A549 (cell line): Measurements from ENCODE around the gene IKZF5. TPM values are rescaled to one million over a fixed set of nuclear protein-coding genes. Genes with fewer than 3 reads are reported as not detected.

Experiments used
- ATAC-seq, 2 experiments: fragments of 200-7000 bp in 1 of 2; fragments of >200 bp in 1 of 2; cut with Nextera tagmentation in 1 of 2; cut with Tn5 transposase in 1 of 2; 3 replicates each; pipeline versions ENCODE4 v1.8.0 to v1.9.1; 2018 to 2020; ENCODE audit warnings: mild to moderate bottlenecking in 1 of 2, moderate library complexity in 1 of 2
- CTCF ChIA-PET: fragments of 300-600 bp; sonication (Branson Sonifier 250); formaldehyde crosslinking; extraction: SDS; loops from one replicate; lab custom pipeline; 2021; ENCODE audit warnings: antibody characterized with exemption, inconsistent platforms; lab: Yijun Ruan, JAX
- POLR2A ChIA-PET: fragments of 350-600 bp; formaldehyde crosslinking; extraction: SDS; loops from one replicate; lab custom pipeline; 2021; ENCODE audit warnings: antibody characterized with exemption, inconsistent platforms; lab: Yijun Ruan, JAX
- DNase-seq, 2 experiments: peaks; one replicate each; pipeline versions ENCODE4 v3.0.0 to v3.0.0-alpha.2; 2011 to 2016; ENCODE audit warnings: low read depth in 1 of 2, low spot score in 1 of 2
- FAIRE-seq: peaks from 2 replicates; lab custom pipeline; 2011; peaks lifted over from hg19 to GRCh38; lab: Jason Lieb, UNC
- H3K27ac ChIP-seq, 2 experiments: fragments of >200 bp; sonication (Bioruptor Twin); formaldehyde crosslinking; 3 replicates each; pipeline ENCODE4 v1.5.1; 2016 to 2017
- H3K4me1 ChIP-seq: fragments of >200 bp; sonication (Bioruptor Twin); formaldehyde crosslinking; 3 replicates; pipeline ENCODE4 v1.6.1; 2016
- H3K4me2 ChIP-seq: fragments of >200 bp; sonication (Bioruptor Twin); formaldehyde crosslinking; 3 replicates; pipeline ENCODE4 v1.6.1; 2016
- H3K4me3 ChIP-seq: fragments of >200 bp; sonication (Bioruptor Twin); formaldehyde crosslinking; 3 replicates; pipeline ENCODE4 v1.5.1; 2016
- H3K9me3 ChIP-seq: fragments of >200 bp; sonication (Bioruptor Twin); formaldehyde crosslinking; 3 replicates; pipeline ENCODE4 v1.6.1; 2016
- CBX2 ChIP-seq: fragments of 200-600 bp; sonication (generic); IDR thresholded peaks from 2 replicates; pipeline ENCODE4 v1.6.1; 2016; ENCODE audit warnings: low read depth, mild to moderate bottlenecking, borderline replicate concordance
- CBX8 ChIP-seq: fragments of 200-600 bp; sonication (generic); IDR thresholded peaks from 2 replicates; pipeline ENCODE4 v1.6.1; 2016
- CEBPB ChIP-seq, 2 experiments: fragments of >200 bp in 1 of 2; sonication (Bioruptor Twin) in 1 of 2; formaldehyde crosslinking in 1 of 2; IDR thresholded peaks; 2 replicates each; pipeline ENCODE4 v1.6.1; 2012 to 2016
- HDAC2 ChIP-seq: fragments of 200-600 bp; sonication (generic); IDR thresholded peaks from 2 replicates; pipeline ENCODE4 v1.6.1; 2016
- HEYL ChIP-seq: fragments of 250-450 bp; sonication (Bioruptor Pico); IDR thresholded peaks from 2 replicates; pipeline ENCODE4 v1.8.0; 2021; ENCODE audit warnings: mild to moderate bottlenecking, moderate library complexity
- HMGXB4 ChIP-seq: fragments of 250-450 bp; sonication (Bioruptor Pico); IDR thresholded peaks from 2 replicates; pipeline ENCODE4 v1.5.0; 2021; ENCODE audit warnings: mild to moderate bottlenecking, moderate library complexity, borderline replicate concordance
- JUN ChIP-seq, 2 experiments: fragments of >200 bp; sonication (Bioruptor Twin); formaldehyde crosslinking; IDR thresholded peaks; 2 replicates in 1 of 2; 3 replicates in 1 of 2; pipeline ENCODE4 v1.6.1; 2016 to 2017
- JUNB ChIP-seq: fragments of >200 bp; sonication (Bioruptor Twin); formaldehyde crosslinking; IDR thresholded peaks from 2 replicates; pipeline ENCODE4 v1.6.1; 2016
- MAFK ChIP-seq: fragments of 450-650 bp; IDR thresholded peaks from 2 replicates; pipeline ENCODE4 v1.6.1; 2014; ENCODE audit not compliant: partially characterized antibody
- MAZ ChIP-seq: fragments of 150-350 bp; IDR thresholded peaks from 2 replicates; pipeline ENCODE4 v1.6.1; 2014; ENCODE audit warnings: antibody characterized with exemption, low read depth, low read length, borderline replicate concordance
- MYC ChIP-seq: IDR thresholded peaks from 2 replicates; pipeline ENCODE4 v1.6.1; 2012; ENCODE audit warnings: mild to moderate bottlenecking, inconsistent platforms, low read length, improper control_type of control experiment, borderline replicate concordance
- PHF8 ChIP-seq: fragments of 200-600 bp; sonication (generic); IDR thresholded peaks from 2 replicates; pipeline ENCODE4 v1.6.1; 2016; ENCODE audit warnings: low read depth, mild to moderate bottlenecking, antibody characterized with exemption, moderate library complexity, borderline replicate concordance
- RAD21 ChIP-seq, 2 experiments: fragments of >200 bp in 1 of 2; sonication (Bioruptor Twin) in 1 of 2; formaldehyde crosslinking in 1 of 2; IDR thresholded peaks in 1 of 2; conservative IDR thresholded peaks in 1 of 2; 2 replicates in 1 of 2; 3 replicates in 1 of 2; pipeline ENCODE4 v1.6.1; 2012 to 2018; ENCODE audit warnings: inconsistent platforms in 1 of 2
- REST ChIP-seq: fragments of 200-600 bp; sonication (generic); IDR thresholded peaks from 2 replicates; pipeline ENCODE4 v1.6.1; 2016; ENCODE audit warnings: antibody characterized with exemption, mild to moderate bottlenecking, moderate library complexity
- RNF2 ChIP-seq: fragments of 200-600 bp; sonication (generic); IDR thresholded peaks from 2 replicates; pipeline ENCODE4 v1.6.1; 2016; ENCODE audit warnings: low read depth, mild to moderate bottlenecking, antibody characterized with exemption, moderate library complexity, borderline replicate concordance
- TP53 ChIP-seq: fragments of 250-450 bp; sonication (Bioruptor Pico); IDR thresholded peaks from 2 replicates; pipeline ENCODE4 v1.5.0; 2021; ENCODE audit warnings: mild to moderate bottlenecking, moderate library complexity
- USF2 ChIP-seq: fragments of 450-650 bp; IDR thresholded peaks from 2 replicates; pipeline ENCODE4 v1.6.1; 2014; ENCODE audit warnings: antibody characterized with exemption
- ZNF302 ChIP-seq: fragments of 250-450 bp; sonication (Bioruptor Pico); IDR thresholded peaks from 2 replicates; pipeline ENCODE4 v1.9.0; 2021; ENCODE audit warnings: inconsistent platforms, mild to moderate bottlenecking, moderate library complexity
- ZSCAN20 ChIP-seq: fragments of 250-450 bp; sonication (Bioruptor Pico); IDR thresholded peaks from 2 replicates; pipeline ENCODE4 v1.8.0; 2022; ENCODE audit warnings: mild to moderate bottlenecking, moderate library complexity
- WGBS: methylation state at CpG from one replicate; pipeline ENCODE4 v1.1.6; 2017; ENCODE audit errors: missing lambda C conversion rate; 5-methylcytosine and 5-hydroxymethylcytosine counted together
- polyA plus RNA-seq, 4 experiments: library from polyadenylated mRNA; depleted of rRNA in 3 of 4; stranded (reverse); fragments of >200 nt; fragmentation: RNase III in 1 of 4; extraction: RNeasy Plus Mini Kit Qiagen cat#74134 plus additional on column Dnase treatment in 1 of 4; gene quantifications; 2 replicates in 3 of 4; 3 replicates in 1 of 4; pipeline ENCODE4 v1.2.3, GENCODE V29; 2011 to 2017
- TF ChIP-seq, protein P1 (sequence below): IDR thresholded peaks from 2 replicates; pipeline ENCODE4 v1.6.1; 2012
- TF ChIP-seq, protein P2 (sequence below): fragments of >200 bp; sonication (Bioruptor Twin); formaldehyde crosslinking; IDR thresholded peaks from 3 replicates; pipeline ENCODE4 v1.6.1; 2016
- TF ChIP-seq, protein P3 (sequence below): fragments of >200 bp; sonication (Bioruptor Twin); formaldehyde crosslinking; IDR thresholded peaks from 2 replicates; pipeline ENCODE4 v1.6.1; 2016
- TF ChIP-seq, protein P4 (sequence below): fragments of 250-450 bp; sonication (Bioruptor Pico); IDR thresholded peaks from 2 replicates; pipeline ENCODE4 v1.5.0; 2020; ENCODE audit warnings: low read depth, mild to moderate bottlenecking, moderate library complexity

IKZF5 gene
- polyA plus RNA-seq, 2 of the 4 experiments (the other 2 are of a cell fraction): 5.0 to 10.2 TPM

DNA sequence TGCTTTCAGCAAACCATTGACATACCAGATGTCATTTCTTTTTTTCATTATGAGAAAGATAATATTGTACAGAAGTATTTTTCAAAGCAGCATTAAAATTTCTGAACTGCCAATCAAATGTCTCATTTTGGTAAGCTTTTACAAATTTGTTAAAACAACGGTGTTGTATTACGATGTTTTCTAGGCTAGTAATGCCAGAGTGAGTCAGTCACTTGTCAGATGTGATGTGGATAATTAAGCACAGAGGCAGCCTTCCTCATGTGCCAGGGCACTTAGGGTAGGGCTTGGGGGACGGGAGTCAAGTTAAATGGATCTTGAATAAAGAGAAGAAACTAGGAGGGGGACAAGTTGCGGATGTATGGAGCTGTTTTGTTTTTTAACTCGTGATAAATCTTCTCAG, 18.3 kb downstream of the IKZF5 start:
- DNase-seq (no peak), ATAC-seq (no peak), FAIRE-seq (no peak)
- no peak overlapping the region for H3K4me2 ChIP-seq
- 71% methylated on average over 5 of the region's 5 CpGs for WGBS
- ChIA-PET POLR2A (interaction anchor here (3.0 kb wide), 1 partner anchor 10 kb away, joined by 12 read pairs; the partner anchor contains the start of gene PSTK), CTCF (interaction anchor here (1.2 to 2.4 kb wide), 3 partner anchors 9 to 18 kb away, joined by 3 to 21 read pairs (median 4); partner anchors contain the start of gene PSTK)
- no peak overlapping the region for H3K4me3 ChIP-seq
- H3K27ac ChIP-seq: no peak overlapping the region
- no peak for TF ChIP-seq ZSCAN20 (CRISPR knock-in tag)
- no peaks in the 10 kb centered on the region for H3K9me3 ChIP-seq
- H3K4me1 ChIP-seq: no peaks in the 10 kb centered on the region

GRCh38 chr10:122988501-122988900, 20.1 kb downstream of the IKZF5 start:
- H3K4me3 ChIP-seq: no peak overlapping the region
- H3K9me3 ChIP-seq: no peaks in the 10 kb centered on the region
- FAIRE-seq (no peak), ATAC-seq (no peak), DNase-seq (no peak)
- no peaks in the 10 kb centered on the region for H3K4me1 ChIP-seq
- H3K27ac ChIP-seq: no peak overlapping the region
- ChIA-PET POLR2A (no interaction called here), CTCF (interaction anchor here (0.9 to 2.4 kb wide), 2 partner anchors 8 to 17 kb away, joined by 3 to 21 read pairs; partner anchors contain the start of gene PSTK)
- TF ChIP-seq CEBPB (IDR thresholded peaks at IDR 0.05): no peak
- TF ChIP-seq MAFK: no peak
- TF ChIP-seq HEYL (CRISPR knock-in tag): no peak
- TF ChIP-seq HDAC2: no peak
- TF ChIP-seq USF2: no peak
- H3K4me2 ChIP-seq: no peak overlapping the region
- 55% methylated on average over 2 of the region's 2 CpGs for WGBS

DNA sequence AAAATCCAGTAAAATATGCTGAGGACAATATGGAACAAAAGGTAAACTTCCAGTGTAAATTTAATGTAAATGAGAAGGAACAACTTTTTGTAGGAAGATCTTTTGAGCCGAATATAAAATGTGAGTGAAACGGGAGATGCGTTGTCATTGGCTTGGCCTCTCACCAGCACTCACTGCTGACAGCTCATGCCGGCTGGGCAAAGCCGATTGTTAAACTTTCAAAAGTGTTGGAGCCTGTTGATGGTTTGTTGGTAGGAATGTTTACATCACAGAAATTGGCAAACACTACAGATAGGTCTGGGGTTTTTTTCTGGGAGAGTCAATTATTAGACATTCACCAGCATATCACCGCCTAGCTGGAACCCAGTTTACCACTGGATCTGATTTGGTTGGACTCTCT, 22.3 kb downstream of the IKZF5 start:
- Histone ChIP-seq H3K27ac (no peak overlapping the region), H3K9me3 (no peaks in the 10 kb centered on the region), H3K4me2 (no peak overlapping the region), H3K4me1 (no peaks in the 10 kb centered on the region), H3K4me3 (no peak overlapping the region)
- ATAC-seq (no peak), FAIRE-seq (no peak), DNase-seq (no peak)
- ChIA-PET POLR2A (interaction anchor here (1.3 kb wide), 1 partner anchor 22 kb away, joined by 3 read pairs; no protein-coding TSS in a partner anchor), CTCF (no interaction called here)
- 91% methylated on average over 6 of the region's 6 CpGs for WGBS
- TF ChIP-seq REST (no peak), MYC (no peak), CBX8 (no peak), RAD21 (conservative IDR thresholded peaks at IDR 0.05 in 1 of 2, IDR thresholded peaks at IDR 0.05 in 1 of 2) (no peak), MAZ (no peak), CEBPB (IDR thresholded peaks at IDR 0.05) (no peak), CBX2 (no peak), ZNF302 (CRISPR knock-in tag) (no peak), HMGXB4 (CRISPR knock-in tag) (no peak), TP53 (CRISPR knock-in tag) (no peak), JUN (IDR thresholded peaks at IDR 0.05) (no peak), HDAC2 (no peak), RNF2 (no peak), PHF8 (no peak), JUNB (no peak)
- TF ChIP-seq, protein P1, sequence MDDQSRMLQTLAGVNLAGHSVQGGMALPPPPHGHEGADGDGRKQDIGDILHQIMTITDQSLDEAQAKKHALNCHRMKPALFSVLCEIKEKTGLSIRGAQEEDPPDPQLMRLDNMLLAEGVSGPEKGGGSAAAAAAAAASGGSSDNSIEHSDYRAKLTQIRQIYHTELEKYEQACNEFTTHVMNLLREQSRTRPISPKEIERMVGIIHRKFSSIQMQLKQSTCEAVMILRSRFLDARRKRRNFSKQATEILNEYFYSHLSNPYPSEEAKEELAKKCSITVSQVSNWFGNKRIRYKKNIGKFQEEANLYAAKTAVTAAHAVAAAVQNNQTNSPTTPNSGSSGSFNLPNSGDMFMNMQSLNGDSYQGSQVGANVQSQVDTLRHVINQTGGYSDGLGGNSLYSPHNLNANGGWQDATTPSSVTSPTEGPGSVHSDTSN: no peak
- TF ChIP-seq, protein P2, sequence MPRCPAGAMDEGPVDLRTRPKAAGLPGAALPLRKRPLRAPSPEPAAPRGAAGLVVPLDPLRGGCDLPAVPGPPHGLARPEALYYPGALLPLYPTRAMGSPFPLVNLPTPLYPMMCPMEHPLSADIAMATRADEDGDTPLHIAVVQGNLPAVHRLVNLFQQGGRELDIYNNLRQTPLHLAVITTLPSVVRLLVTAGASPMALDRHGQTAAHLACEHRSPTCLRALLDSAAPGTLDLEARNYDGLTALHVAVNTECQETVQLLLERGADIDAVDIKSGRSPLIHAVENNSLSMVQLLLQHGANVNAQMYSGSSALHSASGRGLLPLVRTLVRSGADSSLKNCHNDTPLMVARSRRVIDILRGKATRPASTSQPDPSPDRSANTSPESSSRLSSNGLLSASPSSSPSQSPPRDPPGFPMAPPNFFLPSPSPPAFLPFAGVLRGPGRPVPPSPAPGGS: no peak
- TF ChIP-seq, protein P3, sequence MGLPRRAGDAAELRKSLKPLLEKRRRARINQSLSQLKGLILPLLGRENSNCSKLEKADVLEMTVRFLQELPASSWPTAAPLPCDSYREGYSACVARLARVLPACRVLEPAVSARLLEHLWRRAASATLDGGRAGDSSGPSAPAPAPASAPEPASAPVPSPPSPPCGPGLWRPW: no peak
- TF ChIP-seq, protein P4, sequence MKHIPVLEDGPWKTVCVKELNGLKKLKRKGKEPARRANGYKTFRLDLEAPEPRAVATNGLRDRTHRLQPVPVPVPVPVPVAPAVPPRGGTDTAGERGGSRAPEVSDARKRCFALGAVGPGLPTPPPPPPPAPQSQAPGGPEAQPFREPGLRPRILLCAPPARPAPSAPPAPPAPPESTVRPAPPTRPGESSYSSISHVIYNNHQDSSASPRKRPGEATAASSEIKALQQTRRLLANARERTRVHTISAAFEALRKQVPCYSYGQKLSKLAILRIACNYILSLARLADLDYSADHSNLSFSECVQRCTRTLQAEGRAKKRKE (CRISPR knock-in tag): no peak
